HCT116 (cell line): ENCODE results near the gene FKBP7. TPM values are rescaled to one million over a fixed set of nuclear protein-coding genes. Genes with fewer than 3 reads are reported as not detected.

Experiments
- ATAC-seq: fragments of 200-7000 bp; cut with Tn5 transposase; 2 replicates; pipeline ENCODE4 v1.9.1; 2020; ENCODE audit warnings: mild to moderate bottlenecking, moderate library complexity
- BruUV-seq: library from RNA; stranded (reverse); fragments of 400-500 nt; replicated peaks from 2 replicates; lab custom pipeline; 2021; lab: Mats Ljungman, UMichigan
- CTCF ChIA-PET: fragments of 300-600 bp; sonication (Branson Sonifier 250); formaldehyde crosslinking; loops from one replicate; lab custom pipeline; 2021; ENCODE audit warnings: antibody characterized with exemption; lab: Charles Lee
- POLR2A ChIA-PET: fragments of 300-600, 350-600 bp; sonication (Branson Sonifier 250); formaldehyde crosslinking; loops from one replicate; lab custom pipeline; 2021; ENCODE audit warnings: antibody characterized with exemption; lab: Charles Lee
- RAD21 ChIA-PET, 2 experiments: fragments of 300-600 bp; sonication (Branson Sonifier 250); formaldehyde crosslinking; loops; one replicate each; lab custom pipeline; 2023; ENCODE audit warnings: low total read pairs in 2 of 2; ENCODE audit not compliant: uncharacterized antibody in 2 of 2, unreplicated experiment in 2 of 2, low non-redundant PET in 1 of 2; lab: Charles Lee
- DNase-seq: peaks from one replicate; pipeline ENCODE4 v3.0.0-alpha.2; 2010; ENCODE audit warnings: low read depth, low spot score
- H2AFZ ChIP-seq: fragments of 200-600 bp; shearing (Covaris generic), sonication (generic); 2 replicates; pipeline ENCODE4 v1.6.1; 2017; ENCODE audit warnings: low read depth, mixed run types, mixed read lengths, antibody characterized with exemption, low read length; ENCODE audit not compliant: poor library complexity, severe bottlenecking
- H3K27ac ChIP-seq: 2 replicates; pipeline ENCODE4 v1.5.1; 2012; ENCODE audit warnings: low read depth, low read length
- H3K27me3 ChIP-seq: fragments of 200-600 bp; sonication (generic); 2 replicates; pipeline ENCODE4 v1.6.1; 2016; ENCODE audit warnings: mixed run types, low read length, mixed read lengths; ENCODE audit not compliant: insufficient read depth
- H3K36me3 ChIP-seq, 2 experiments: fragments of 200-500 bp in 1 of 2; fragments of 200-600 bp in 1 of 2; sonication (Bioruptor generic) in 1 of 2; sonication (generic) in 1 of 2; 2 replicates each; pipeline versions ENCODE4 v1.5.1 to v1.6.1; 2014 to 2016; ENCODE audit warnings: low read length in 2 of 2, inconsistent platforms in 1 of 2, mixed read lengths in 1 of 2, mixed run types in 1 of 2; ENCODE audit not compliant: insufficient read depth in 2 of 2, control insufficient read depth in 1 of 2
- H3K4me1 ChIP-seq, 2 experiments: fragments of 200-600 bp in 1 of 2; sonication (generic) in 1 of 2; 2 replicates each; pipeline versions ENCODE4 v1.5.1 to v1.6.1; 2012 to 2017; ENCODE audit warnings: low read length in 2 of 2, inconsistent platforms in 1 of 2, mild to moderate bottlenecking in 1 of 2, mixed read lengths in 1 of 2, mixed run types in 1 of 2, moderate library complexity in 1 of 2; ENCODE audit not compliant: insufficient read depth in 2 of 2, control insufficient read depth in 1 of 2
- H3K4me2 ChIP-seq: fragments of 200-600 bp; sonication (generic); 2 replicates; pipeline ENCODE4 v1.6.1; 2017; ENCODE audit warnings: mixed run types, low read length, mixed read lengths
- H3K4me3 ChIP-seq, 2 experiments: fragments of 200-600 bp in 1 of 2; sonication (generic) in 1 of 2; replicated peaks in 1 of 2; 2 replicates each; pipeline ENCODE4 v1.5.1; 2011 to 2016; ENCODE audit warnings: low read length in 2 of 2, control low read depth in 1 of 2, low read depth in 1 of 2, mild to moderate bottlenecking in 1 of 2, mixed read lengths in 1 of 2, mixed run types in 1 of 2
- H3K79me2 ChIP-seq: fragments of 200-600 bp; sonication (generic); 2 replicates; pipeline ENCODE4 v1.6.1; 2017; ENCODE audit warnings: mild to moderate bottlenecking, mixed run types, low read length, moderate library complexity, mixed read lengths; ENCODE audit not compliant: insufficient read depth
- H3K9ac ChIP-seq: fragments of 200-600 bp; sonication (generic); 2 replicates; pipeline ENCODE4 v1.6.1; 2016; ENCODE audit warnings: low read length, mixed read lengths
- H3K9me2 ChIP-seq: fragments of 200-600 bp; sonication (generic), shearing (Covaris generic); 2 replicates; pipeline ENCODE4 v1.6.1; 2017; ENCODE audit warnings: mixed run types, mild to moderate bottlenecking, moderate library complexity; ENCODE audit not compliant: insufficient read depth
- H3K9me3 ChIP-seq, 2 experiments: fragments of 200-500 bp in 1 of 2; fragments of 200-600 bp in 1 of 2; sonication (Bioruptor generic) in 1 of 2; sonication (generic) in 1 of 2; 2 replicates each; pipeline ENCODE4 v1.6.1; 2014 to 2017; ENCODE audit warnings: low read length in 2 of 2, mixed read lengths in 2 of 2, inconsistent platforms in 1 of 2, low read depth in 1 of 2, mild to moderate bottlenecking in 1 of 2, mixed run types in 1 of 2, moderate library complexity in 1 of 2; ENCODE audit not compliant: control insufficient read depth in 1 of 2, insufficient read depth in 1 of 2
- H4K20me1 ChIP-seq: fragments of 200-600 bp; sonication (generic), shearing (Covaris generic); 2 replicates; pipeline ENCODE4 v1.6.1; 2017; ENCODE audit warnings: mixed run types, mild to moderate bottlenecking, moderate library complexity; ENCODE audit not compliant: insufficient read depth
- ATF3 ChIP-seq: IDR thresholded peaks from 2 replicates; pipeline ENCODE4 v1.6.1; 2012
- CBX3 ChIP-seq: IDR thresholded peaks from 2 replicates; pipeline ENCODE4 v1.6.1; 2012; ENCODE audit warnings: low read depth
- CEBPB ChIP-seq: IDR thresholded peaks from 2 replicates; pipeline ENCODE4 v1.6.1; 2012; ENCODE audit warnings: low read depth
- EGR1 ChIP-seq: IDR thresholded peaks from 2 replicates; pipeline ENCODE4 v1.6.1; 2012; ENCODE audit warnings: low read depth
- ELF1 ChIP-seq: IDR thresholded peaks from 2 replicates; pipeline ENCODE4 v1.6.1; 2012; ENCODE audit warnings: low read depth, borderline replicate concordance
- EZH2phosphoT487 ChIP-seq: fragments of 200-600 bp; IDR thresholded peaks from 2 replicates; pipeline ENCODE4 v1.6.1; 2018; ENCODE audit warnings: antibody characterized with exemption, borderline replicate concordance
- FOSL1 ChIP-seq: IDR thresholded peaks from 2 replicates; pipeline ENCODE4 v1.6.1; 2012; ENCODE audit warnings: low read depth
- MAX ChIP-seq: IDR thresholded peaks from 2 replicates; pipeline ENCODE4 v1.6.1; 2012
- POLR2A ChIP-seq: IDR thresholded peaks from 2 replicates; pipeline ENCODE4 v1.7.0; 2011; ENCODE audit warnings: borderline replicate concordance; ENCODE audit not compliant: insufficient read depth, insufficient read length; ENCODE audit errors: extremely low read depth
- POLR2AphosphoS5 ChIP-seq: IDR thresholded peaks from 2 replicates; pipeline ENCODE4 v1.6.1; 2011; ENCODE audit warnings: mild to moderate bottlenecking, low read depth, low read length, moderate library complexity
- RAD21 ChIP-seq: IDR thresholded peaks from 2 replicates; pipeline ENCODE4 v1.6.1; 2012; ENCODE audit warnings: low read depth, mild to moderate bottlenecking
- REST ChIP-seq: IDR thresholded peaks from 2 replicates; pipeline ENCODE4 v1.6.1; 2012; ENCODE audit warnings: low read depth
- SIN3A ChIP-seq: IDR thresholded peaks from 2 replicates; pipeline ENCODE4 v1.6.1; 2012; ENCODE audit warnings: low read depth
- SP1 ChIP-seq: IDR thresholded peaks from 2 replicates; pipeline ENCODE4 v1.6.1; 2012; ENCODE audit warnings: low read depth
- SRF ChIP-seq: IDR thresholded peaks from 2 replicates; pipeline ENCODE4 v1.6.1; 2012; ENCODE audit warnings: low read depth
- TCF7L2 ChIP-seq: IDR thresholded peaks from 2 replicates; pipeline ENCODE4 v1.7.0; 2011; ENCODE audit warnings: borderline replicate concordance, inconsistent platforms; ENCODE audit not compliant: insufficient read depth, insufficient read length; ENCODE audit errors: extremely low read depth
- YY1 ChIP-seq: IDR thresholded peaks from 2 replicates; pipeline ENCODE4 v1.6.1; 2011; ENCODE audit warnings: low read length, low read depth, moderate library complexity, mild to moderate bottlenecking; ENCODE audit not compliant: insufficient replicate concordance; ENCODE audit errors: extremely low read depth
- ZBTB33 ChIP-seq: IDR thresholded peaks from 2 replicates; pipeline ENCODE4 v1.6.1; 2011; ENCODE audit warnings: mild to moderate bottlenecking, low read length, moderate library complexity; ENCODE audit not compliant: insufficient replicate concordance; ENCODE audit errors: extremely low read depth
- ZFX ChIP-seq: fragments of 450-650 bp; IDR thresholded peaks from 2 replicates; pipeline ENCODE4 v1.6.1; 2017
- ZNF274 ChIP-seq: fragments of 200-500 bp; sonication (Bioruptor generic); IDR thresholded peaks from 2 replicates; pipeline ENCODE4 v1.6.1; 2014; ENCODE audit warnings: mild to moderate bottlenecking, low read depth, low read length, inconsistent platforms
- intact Hi-C: fragments of 100-400 bp; cut with micrococcal nuclease; formaldehyde crosslinking; loops from 2 replicates; pipeline ENCODE4 v1.10.0; 2022
- total RNA-seq: library from RNA; stranded (reverse); gene quantifications from one replicate; pipeline ENCODE4 v1.2.1, GENCODE V29; 2021; ENCODE audit not compliant: unreplicated experiment

Gene FKBP7
- total RNA-seq, 1 experiment from 2014 or later = 4.5 TPM

GRCh38 chr2:178448968-178449661 is 29.3 kb downstream of the FKBP7 start:
- H3K9me2 ChIP-seq = no peaks in the 10 kb centered on the region
- peak overlapping the region; percentile 94 for H3K4me2 ChIP-seq
- H2AFZ ChIP-seq = no peak overlapping the region
- no peak for DNase-seq
- peaks cover 42% of the 10 kb centered on the region for H3K79me2 ChIP-seq
- TF ChIP-seq SRF (no peak), SP1 (no peak), EGR1 (no peak), POLR2A (no peak), CBX3 (no peak), EZH2phosphoT487 (no peak), POLR2AphosphoS5 (no peak), ZFX (no peak), ZNF274 (no peak), YY1 (no peak), ZBTB33 (no peak), RAD21 (no peak), ATF3 (no peak), FOSL1 (no peak), SIN3A (no peak), MAX (no peak), REST (no peak), ELF1 (no peak), TCF7L2 (no peak), CEBPB (no peak)
- H3K27me3 ChIP-seq = no peaks in the 10 kb centered on the region
- ATAC-seq = no peak
- ChIA-PET POLR2A (no interaction called here), CTCF (no interaction called here), RAD21 (no interaction called here)
- peaks cover 12 to 20% of the 10 kb centered on the region in 2 experiments; a peak in 2 of 4 replicates for H3K4me1 ChIP-seq
- 0 out of 2 replicates have a peak, but pooled peaks cover 5% of the 10 kb centered on the region for H4K20me1 ChIP-seq
- H3K27ac ChIP-seq = no peak overlapping the region; the same call in 1 of the 2 replicates
- BruUV-seq = no TSS peak
- peak overlapping the region; percentile 72 to 93; a peak in 3 of 4 replicates for H3K4me3 ChIP-seq
- peak overlapping the region; percentile 94; the same call in 1 of the 2 replicates for H3K9ac ChIP-seq
- H3K9me3 ChIP-seq = no peaks in the 10 kb centered on the region
- peaks cover 24 to 28% of the 10 kb centered on the region in 2 experiments for H3K36me3 ChIP-seq
- intact Hi-C loops = no loop called here
